ENCODE data around the gene MGAT5.

DNA sequence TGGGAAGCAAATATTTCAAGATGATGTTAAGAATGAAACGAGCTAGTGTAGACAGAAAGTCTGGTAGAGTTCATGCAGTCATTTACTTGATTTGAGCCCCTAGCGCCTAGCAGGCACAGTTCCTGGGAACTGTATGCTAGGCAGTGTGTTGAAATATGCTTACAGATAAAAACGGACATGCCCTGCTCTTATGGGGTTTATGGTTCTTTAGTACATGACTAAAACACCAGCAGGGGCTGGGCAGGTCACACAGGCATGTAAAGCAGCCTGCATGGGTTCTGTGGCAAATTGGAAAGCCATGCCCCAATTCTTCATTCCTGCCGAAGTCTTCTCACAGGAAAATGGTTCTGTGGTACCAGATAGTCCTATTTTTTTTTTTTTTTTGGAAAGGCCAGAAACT, 27.3 kb upstream of the MGAT5 start:
- TF ChIP-seq, protein P1, sequence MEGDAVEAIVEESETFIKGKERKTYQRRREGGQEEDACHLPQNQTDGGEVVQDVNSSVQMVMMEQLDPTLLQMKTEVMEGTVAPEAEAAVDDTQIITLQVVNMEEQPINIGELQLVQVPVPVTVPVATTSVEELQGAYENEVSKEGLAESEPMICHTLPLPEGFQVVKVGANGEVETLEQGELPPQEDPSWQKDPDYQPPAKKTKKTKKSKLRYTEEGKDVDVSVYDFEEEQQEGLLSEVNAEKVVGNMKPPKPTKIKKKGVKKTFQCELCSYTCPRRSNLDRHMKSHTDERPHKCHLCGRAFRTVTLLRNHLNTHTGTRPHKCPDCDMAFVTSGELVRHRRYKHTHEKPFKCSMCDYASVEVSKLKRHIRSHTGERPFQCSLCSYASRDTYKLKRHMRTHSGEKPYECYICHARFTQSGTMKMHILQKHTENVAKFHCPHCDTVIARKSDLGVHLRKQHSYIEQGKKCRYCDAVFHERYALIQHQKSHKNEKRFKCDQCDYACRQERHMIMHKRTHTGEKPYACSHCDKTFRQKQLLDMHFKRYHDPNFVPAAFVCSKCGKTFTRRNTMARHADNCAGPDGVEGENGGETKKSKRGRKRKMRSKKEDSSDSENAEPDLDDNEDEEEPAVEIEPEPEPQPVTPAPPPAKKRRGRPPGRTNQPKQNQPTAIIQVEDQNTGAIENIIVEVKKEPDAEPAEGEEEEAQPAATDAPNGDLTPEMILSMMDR (conservative IDR thresholded peaks at IDR 0.05; ENCODE audit: low read length): no peak
- TF ChIP-seq EZH2phosphoT487 (IDR thresholded peaks at IDR 0.05; ENCODE audit: borderline replicate concordance, low read depth, low read length): no peak
